HuH-7.5 (cell line): Measurements from ENCODE around the gene AIMP1.
"Not testable (repeated sequence)": the region's sequence is repeated elsewhere in the genome, so short reads cannot be mapped to it uniquely, and the experiment has no call there.

Source experiments
- DNase-seq: peaks from one replicate; pipeline ENCODE4 v3.0.0; 2011; ENCODE audit warnings: low spot score

AIMP1 gene

DNA sequence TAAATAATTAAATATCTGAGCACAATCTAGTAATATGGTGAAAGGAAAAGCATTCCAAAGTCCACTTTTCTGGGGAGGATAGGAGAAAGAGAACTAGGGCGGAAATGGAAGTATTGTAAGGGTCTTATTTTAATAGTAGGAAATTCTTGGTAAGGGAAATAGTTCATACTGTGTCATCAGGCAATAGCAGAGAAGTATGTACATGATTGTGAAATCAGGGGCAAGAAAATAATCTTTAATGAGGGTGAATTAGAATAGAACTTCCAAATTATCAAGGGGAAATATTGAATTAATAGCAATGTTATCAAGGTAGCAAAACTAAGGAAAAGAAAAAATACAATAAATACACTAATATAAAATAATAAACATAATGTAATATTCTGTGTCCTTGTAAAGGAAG is 37.4 kb downstream of the AIMP1 start:
- no peak for DNase-seq

- no peak for DNase-seq
Measured at GRCh38 chr4:106355193-106355592, 38.8 kb downstream of the AIMP1 start.

DNA sequence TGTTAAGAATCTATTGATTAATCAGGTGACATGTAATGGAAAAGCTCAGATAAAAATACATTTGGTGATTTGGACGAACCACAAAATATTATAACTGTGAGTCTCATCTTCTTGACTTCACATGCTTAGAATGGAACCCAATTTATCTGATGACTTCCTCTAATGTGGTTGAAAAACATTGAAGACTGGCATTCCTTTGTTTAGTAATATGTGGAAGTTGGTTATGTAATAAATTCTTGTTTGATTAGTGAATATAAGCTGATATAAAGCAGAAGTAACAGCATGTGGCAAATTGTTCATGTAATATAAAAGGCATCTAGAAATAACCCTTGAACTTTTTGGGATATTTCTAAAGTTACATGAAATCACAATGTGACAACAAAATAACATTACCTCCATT is 42.5 kb downstream of the AIMP1 start:
- no peak for DNase-seq

DNA sequence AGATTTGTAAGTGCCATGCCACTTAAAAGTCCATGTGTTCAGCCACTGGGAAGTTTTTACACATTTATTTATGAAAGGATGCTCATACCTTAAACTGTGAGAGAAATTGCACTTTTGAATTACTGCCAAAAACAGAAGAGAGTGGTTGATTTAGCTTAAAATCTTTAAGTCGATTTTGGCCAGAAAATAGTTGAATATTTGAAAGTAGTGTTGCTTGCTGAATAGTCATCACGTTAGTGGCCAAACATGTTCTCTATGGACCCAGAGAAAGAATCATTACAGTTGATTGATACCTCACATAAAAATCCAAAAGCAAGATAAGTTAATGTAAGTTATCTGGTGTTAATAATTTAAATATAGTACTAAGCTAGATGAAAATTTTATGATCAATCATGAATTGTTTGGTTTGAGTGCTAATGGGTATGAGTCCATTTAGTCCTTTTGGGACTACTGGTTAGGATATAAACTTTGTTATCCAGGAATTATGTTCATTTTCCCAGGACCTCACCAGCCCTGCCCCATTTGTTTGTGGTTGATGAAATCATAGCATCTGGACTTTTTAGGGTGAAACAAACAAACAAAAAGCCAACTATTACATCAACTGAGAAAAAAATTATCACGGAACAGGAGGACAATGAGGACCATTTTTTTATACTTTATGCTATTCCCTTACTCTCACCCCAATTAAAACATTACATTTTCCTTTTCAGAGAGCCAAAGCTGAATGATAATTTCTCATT is 45.9 kb downstream of the AIMP1 start:
- DNase-seq = no peak

GRCh38 chr4:106364282-106364681 is 47.9 kb downstream of the AIMP1 start:
- DNase-seq = no peak

- no peak for DNase-seq
Measured at GRCh38 chr4:106365613-106366012, 49.3 kb downstream of the AIMP1 start.

DNA sequence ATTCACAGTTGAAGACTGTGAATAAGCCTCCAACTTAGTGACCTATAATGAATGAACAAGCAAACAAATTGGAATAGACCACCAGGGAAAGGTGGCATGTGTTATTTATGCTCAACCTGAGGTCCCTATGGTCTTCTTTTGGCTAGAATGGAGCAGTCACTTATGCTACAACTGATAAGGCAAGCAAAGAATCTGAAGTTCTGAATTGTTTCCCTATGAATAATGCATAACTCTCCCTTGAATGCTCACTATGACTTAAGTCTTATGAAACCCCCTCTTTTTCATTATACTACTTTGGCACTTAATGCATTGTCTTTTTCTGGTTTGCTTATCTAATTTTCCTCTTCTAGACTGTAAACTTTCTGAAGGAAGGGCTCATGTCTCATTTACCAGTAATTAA is 49.7 kb downstream of the AIMP1 start:
- no peak for DNase-seq

DNA sequence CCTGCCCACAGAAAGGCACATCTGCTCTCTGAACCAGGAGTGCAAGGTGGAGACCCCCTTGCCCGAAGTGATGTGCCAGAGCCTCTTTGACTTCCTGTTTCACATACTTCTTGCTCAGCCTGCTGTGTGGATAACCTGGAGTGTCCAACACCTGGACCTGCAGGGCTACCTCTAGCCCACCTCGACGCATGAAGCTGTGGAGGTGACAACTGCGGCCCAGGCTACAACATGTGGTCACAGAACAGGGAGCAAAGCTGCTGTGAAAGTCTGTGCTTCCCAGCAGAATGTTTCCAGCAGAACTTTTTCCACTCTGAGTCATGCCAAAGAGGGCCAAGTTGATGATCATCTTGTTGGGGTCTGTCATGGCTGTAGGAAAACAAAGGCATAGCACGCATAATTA is 50.7 kb downstream of the AIMP1 start:
- DNase-seq = no peak

- DNase-seq = no peak
Measured at GRCh38 chr4:106368678-106369077, 52.3 kb downstream of the AIMP1 start, which contains the start of gene GIMD1. Gene GIMD1 (minus strand): TSS chr4:106368778. CDS start chr4:106367435, 1,343 bp downstream.

DNA sequence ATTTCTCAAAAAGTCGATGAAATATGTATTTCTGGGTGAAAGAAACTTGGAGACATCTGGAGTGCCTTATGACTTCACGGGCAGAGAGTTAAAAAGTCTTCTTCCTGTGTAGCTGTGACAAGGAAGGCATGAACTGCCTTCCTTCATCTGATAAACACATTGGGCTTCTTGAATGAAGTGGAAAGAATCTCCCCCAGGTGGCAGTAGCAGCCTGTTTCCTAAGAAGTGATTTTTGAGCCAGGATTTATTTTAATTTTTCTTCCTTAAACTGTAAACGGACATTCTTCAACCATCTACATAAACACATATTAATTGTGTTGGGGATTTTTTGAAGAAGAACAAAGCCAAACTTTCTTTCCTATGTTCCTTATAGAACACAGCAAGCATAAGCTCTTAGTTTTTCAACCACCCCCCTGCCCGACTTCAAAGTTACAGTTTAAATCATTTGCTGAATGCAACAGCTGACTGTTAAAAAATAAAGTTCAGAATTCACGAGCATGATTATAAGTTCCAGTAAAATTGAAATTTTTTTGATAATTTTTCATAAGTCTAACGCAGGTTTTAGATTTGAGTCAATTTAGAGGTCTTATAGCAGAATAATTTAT is 53.2 kb downstream of the AIMP1 start:
- peak; percentile 4 for DNase-seq

GRCh38 chr4:106370214-106370613 is 53.9 kb downstream of the AIMP1 start:
- DNase-seq = no peak

DNA sequence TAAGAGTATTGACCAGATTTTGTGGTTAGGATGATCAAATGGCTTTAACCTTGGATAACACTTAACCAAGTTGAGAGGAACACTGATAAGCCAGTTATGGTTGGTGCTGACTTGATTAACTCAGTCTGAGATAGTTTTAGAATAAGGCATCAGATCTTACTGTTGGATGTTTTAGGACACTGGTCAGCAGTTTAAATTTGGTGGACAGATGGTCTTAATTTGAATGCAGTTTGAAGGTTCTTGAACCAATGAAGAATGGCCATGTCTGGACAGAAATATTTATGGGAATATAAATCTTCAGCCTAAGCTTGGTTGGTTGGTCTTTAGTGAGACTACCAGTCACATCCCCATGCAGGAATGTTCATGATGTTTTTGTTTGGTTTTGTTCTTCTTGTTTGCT is 54.8 kb downstream of the AIMP1 start:
- DNase-seq = no peak

DNA sequence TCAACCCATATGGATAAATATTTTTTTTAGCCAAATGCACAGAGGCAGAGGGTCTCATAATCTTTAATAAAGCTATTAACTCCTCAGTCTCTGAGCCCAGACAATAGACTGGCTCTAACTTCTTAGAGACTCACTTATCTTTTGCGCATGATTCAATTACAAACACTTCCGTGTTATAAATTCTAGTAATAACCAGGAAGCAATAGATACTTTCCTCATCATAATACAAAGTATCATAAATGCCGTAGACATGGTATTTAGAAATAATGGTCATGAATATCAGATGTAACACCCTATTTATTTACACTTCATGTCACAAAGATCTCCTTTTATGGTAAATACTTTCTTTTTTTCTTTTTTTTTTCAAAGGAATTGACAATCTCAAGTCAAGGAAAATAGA is 56.7 kb downstream of the AIMP1 start:
- no peak for DNase-seq

DNA sequence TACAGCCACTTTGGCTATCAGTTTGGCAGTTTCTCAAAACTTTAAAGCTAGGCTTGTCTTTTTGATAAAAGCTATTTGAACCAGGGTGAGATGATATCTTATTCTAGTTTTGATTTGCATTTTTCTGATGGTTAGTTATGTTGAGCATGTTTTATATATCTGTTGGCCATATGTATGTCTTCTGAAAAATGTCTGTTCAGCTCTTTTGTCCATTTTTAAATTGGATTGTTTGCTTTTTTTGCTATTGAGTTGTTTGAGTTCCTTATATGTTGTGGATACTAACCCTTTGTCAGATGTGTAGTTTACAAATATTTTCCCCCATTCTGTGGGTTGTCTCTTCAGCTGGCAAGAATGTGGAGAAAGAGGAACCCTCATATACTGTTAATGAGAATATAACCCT is 63.8 kb downstream of the AIMP1 start:
- DNase-seq = no peak

DNA sequence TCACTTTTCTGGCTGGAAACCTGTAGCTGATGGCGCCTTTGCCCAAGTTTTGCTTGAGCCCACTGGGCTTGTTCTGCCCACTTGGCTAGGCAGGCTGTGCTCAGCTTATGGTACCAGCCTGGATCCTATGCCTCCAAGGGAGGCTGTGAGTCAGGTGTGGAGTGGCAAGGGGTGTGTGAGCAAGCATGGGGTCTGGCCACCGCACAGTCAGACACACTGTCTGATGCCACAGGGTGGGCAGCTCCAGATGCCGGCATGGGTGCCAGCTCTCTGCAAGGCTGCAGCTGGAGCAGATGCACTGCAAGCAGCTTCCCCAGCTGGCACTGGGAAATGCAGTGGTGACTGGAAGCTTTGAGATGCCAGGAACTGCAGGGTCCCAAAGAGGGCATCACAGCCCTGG is 68.5 kb downstream of the AIMP1 start:
- no peak for DNase-seq

DNA sequence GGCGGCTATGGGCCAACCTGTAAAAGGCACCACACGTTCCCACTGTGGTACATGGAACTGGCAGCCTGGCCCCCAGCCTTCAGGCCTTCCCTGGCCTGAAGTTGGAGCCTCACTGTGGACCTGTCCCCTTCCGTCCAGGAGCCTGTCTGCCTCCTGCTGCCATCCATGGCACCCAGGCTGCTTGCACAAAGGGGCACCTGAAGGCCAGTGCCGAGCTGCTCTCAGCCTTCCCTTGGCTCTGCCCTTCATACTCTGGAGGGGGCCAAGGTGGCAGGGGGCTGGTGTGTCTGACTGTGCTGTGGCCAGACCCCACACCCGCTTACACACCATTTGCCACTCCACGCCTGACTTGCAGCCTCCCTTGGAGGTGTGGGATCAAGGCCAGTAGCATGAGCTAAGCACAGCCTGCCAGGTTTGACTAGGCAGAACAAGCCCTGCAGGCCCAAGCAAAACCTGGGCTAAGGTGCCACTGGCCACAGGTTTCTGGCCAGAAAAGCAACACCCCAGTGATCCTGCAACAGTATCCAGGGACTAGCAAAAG is 69.6 kb downstream of the AIMP1 start:
- DNase-seq = no peak

GRCh38 chr4:106395582-106395981 is 79.2 kb downstream of the AIMP1 start:
- no peak for DNase-seq

DNA sequence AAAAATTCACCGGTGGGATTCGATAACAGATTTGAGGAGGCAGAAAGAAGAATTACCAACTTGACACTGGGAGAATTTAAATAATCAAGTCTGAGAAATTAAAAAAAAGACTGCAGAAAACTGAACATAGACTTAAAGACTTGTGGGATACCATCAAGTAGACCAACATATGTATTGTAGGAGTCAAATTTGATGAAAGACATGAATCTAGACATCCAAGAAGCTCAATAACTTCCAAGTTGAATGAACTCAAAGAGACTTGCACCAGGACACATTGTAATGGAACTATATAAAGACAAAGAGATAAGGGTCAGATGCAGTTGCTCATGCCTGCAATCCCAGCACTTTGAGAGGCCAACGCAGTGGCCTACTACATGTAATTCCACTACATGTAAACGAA is 82.5 kb downstream of the AIMP1 start:
- DNase-seq = not testable (repeated sequence)
